H1 (cell line): ENCODE results near the gene ADORA1. TPM values are rescaled to one million over a fixed set of nuclear protein-coding genes. Genes with fewer than 3 reads are reported as not detected.

ENCODE experiments used
- CTCF ChIA-PET: fragments of 300-600 bp; sonication (Branson Sonifier 250); formaldehyde crosslinking; loops from one replicate; lab custom pipeline; 2021; ENCODE audit not compliant: partially characterized antibody; lab: Charles Lee
- POLR2A ChIA-PET: fragments of 300-600 bp; sonication (Branson Sonifier 250); formaldehyde crosslinking; loops from one replicate; lab custom pipeline; 2021; ENCODE audit warnings: inconsistent platforms; ENCODE audit not compliant: partially characterized antibody; lab: Charles Lee
- DNase-seq, 2 experiments: peaks; one replicate each; pipeline versions ENCODE4 v3.0.0 to v3.0.0-alpha.2; 2010 to 2022; ENCODE audit warnings: low spot score in 2 of 2, low read depth in 1 of 2, mixed read lengths in 1 of 2
- FAIRE-seq: peaks from 2 replicates; lab custom pipeline; 2011; peaks lifted over from hg19 to GRCh38; lab: Jason Lieb, UNC
- H2AFZ ChIP-seq: 2 replicates; pipeline ENCODE4 v1.8.1; 2012; ENCODE audit warnings: low read length, inconsistent platforms
- H2AK5ac ChIP-seq: 2 replicates; pipeline ENCODE4 v1.6.1; 2013; ENCODE audit warnings: low read depth, low read length
- H2BK120ac ChIP-seq: replicated peaks from 2 replicates; pipeline ENCODE3; 2013; ENCODE audit warnings: low read depth, low read length, inconsistent platforms
- H2BK12ac ChIP-seq: 2 replicates; pipeline ENCODE4 v1.6.1; 2013; ENCODE audit warnings: low read depth, low read length
- H2BK15ac ChIP-seq: 2 replicates; pipeline ENCODE4 v1.6.1; 2013; ENCODE audit warnings: low read length
- H2BK20ac ChIP-seq: 2 replicates; pipeline ENCODE4 v1.6.1; 2013; ENCODE audit warnings: low read length
- H2BK5ac ChIP-seq: 2 replicates; pipeline ENCODE4 v1.6.1; 2013; ENCODE audit warnings: low read depth, low read length
- H3K14ac ChIP-seq: 2 replicates; pipeline ENCODE4 v1.6.1; 2013; ENCODE audit warnings: inconsistent platforms; ENCODE audit not compliant: insufficient read length
- H3K18ac ChIP-seq: 2 replicates; pipeline ENCODE4 v1.6.1; 2013; ENCODE audit warnings: low read length; ENCODE audit errors: extremely low read depth
- H3K23ac ChIP-seq: 2 replicates; pipeline ENCODE4 v1.6.1; 2013; ENCODE audit warnings: inconsistent platforms; ENCODE audit not compliant: insufficient read length
- H3K23me2 ChIP-seq: 2 replicates; pipeline ENCODE4 v1.6.1; 2013; ENCODE audit warnings: low read depth, low read length
- H3K27ac ChIP-seq: 2 replicates; pipeline ENCODE4 v1.6.1; 2011; ENCODE audit warnings: low read depth, low read length, inconsistent platforms
- H3K27me3 ChIP-seq, 4 experiments: replicated peaks in 1 of 4; 1 replicate in 1 of 4; 2 replicates in 3 of 4; pipeline versions ENCODE4 v1.6.1 to v1.8.1; 2011 to 2013; ENCODE audit warnings: low read length in 3 of 4, mild to moderate bottlenecking in 3 of 4, inconsistent platforms in 2 of 4, mixed read lengths in 2 of 4, moderate library complexity in 1 of 4; ENCODE audit not compliant: control insufficient read depth in 3 of 4, insufficient read depth in 3 of 4; ENCODE audit errors: extremely low read depth in 1 of 4
- H3K36me3 ChIP-seq, 4 experiments: 2 replicates each; pipeline versions ENCODE4 v1.6.1 to v1.8.1; 2011 to 2013; ENCODE audit warnings: mild to moderate bottlenecking in 4 of 4, low read length in 3 of 4, moderate library complexity in 2 of 4, control low read depth in 1 of 4, inconsistent platforms in 1 of 4; ENCODE audit not compliant: insufficient read depth in 4 of 4, control insufficient read depth in 2 of 4
- H3K4ac ChIP-seq: replicated peaks from 2 replicates; pipeline ENCODE3; 2013; ENCODE audit warnings: low read length, low read depth, mixed read lengths, inconsistent platforms; ENCODE audit not compliant: insufficient read length
- H3K4me1 ChIP-seq, 4 experiments: replicated peaks in 1 of 4; 1 replicate in 1 of 4; 2 replicates in 3 of 4; pipeline versions ENCODE4 v1.6.1 to v1.8.1; 2011 to 2013; ENCODE audit warnings: low read length in 3 of 4, inconsistent platforms in 2 of 4, mixed read lengths in 1 of 4; ENCODE audit not compliant: insufficient read depth in 4 of 4, control insufficient read depth in 3 of 4
- H3K4me2 ChIP-seq, 2 experiments: 2 replicates each; pipeline versions ENCODE4 v1.6.1 to v1.8.1; 2011 to 2013; ENCODE audit warnings: low read depth in 2 of 2, low read length in 2 of 2, control low read depth in 1 of 2, inconsistent platforms in 1 of 2, mild to moderate bottlenecking in 1 of 2; ENCODE audit not compliant: insufficient read depth in 1 of 2
- H3K4me3 ChIP-seq, 4 experiments: fragments of 200-600, 300-600 bp in 1 of 4; sonication (generic), shearing (Covaris generic), sonication (Bioruptor Twin) in 1 of 4; 2 replicates each; pipeline versions ENCODE4 v1.5.1 to v1.8.1; 2011 to 2016; ENCODE audit warnings: low read length in 4 of 4, low read depth in 3 of 4, control low read depth in 2 of 4, inconsistent platforms in 2 of 4, mild to moderate bottlenecking in 2 of 4, mixed read lengths in 1 of 4, moderate library complexity in 1 of 4; ENCODE audit not compliant: insufficient read depth in 2 of 4; ENCODE audit errors: extremely low read depth in 1 of 4
- H3K56ac ChIP-seq: replicated peaks from 2 replicates; pipeline ENCODE3; 2013; ENCODE audit warnings: low read depth, mild to moderate bottlenecking, mixed read lengths, low read length, inconsistent platforms; ENCODE audit not compliant: insufficient read length
- H3K79me1 ChIP-seq: 2 replicates; pipeline ENCODE4 v1.6.1; 2013; ENCODE audit warnings: low read depth, low read length, control low read depth
- H3K79me2 ChIP-seq, 2 experiments: 2 replicates each; pipeline versions ENCODE4 v1.6.1 to v1.8.1; 2012 to 2013; ENCODE audit warnings: low read length in 2 of 2, mild to moderate bottlenecking in 2 of 2, inconsistent platforms in 1 of 2; ENCODE audit not compliant: insufficient read depth in 2 of 2, control insufficient read depth in 1 of 2
- H3K9ac ChIP-seq, 4 experiments: replicated peaks in 1 of 4; 1 replicate in 1 of 4; 2 replicates in 3 of 4; pipeline versions ENCODE4 v1.6.1 to v1.8.1; 2011 to 2013; ENCODE audit warnings: low read depth in 3 of 4, low read length in 3 of 4, control low read depth in 2 of 4, mild to moderate bottlenecking in 2 of 4, moderate library complexity in 2 of 4, inconsistent platforms in 1 of 4; ENCODE audit errors: extremely low read depth in 1 of 4
- H3K9me3 ChIP-seq, 2 experiments: 2 replicates each; pipeline versions ENCODE4 v1.6.1 to v1.8.1; 2012 to 2013; ENCODE audit warnings: mild to moderate bottlenecking in 2 of 2, moderate library complexity in 2 of 2, control low read depth in 1 of 2, inconsistent platforms in 1 of 2, low read depth in 1 of 2, low read length in 1 of 2, mixed read lengths in 1 of 2; ENCODE audit not compliant: insufficient read depth in 2 of 2
- H4K20me1 ChIP-seq, 2 experiments: replicated peaks in 1 of 2; 2 replicates each; pipeline versions ENCODE3 to v1.8.1; 2011 to 2013; ENCODE audit warnings: inconsistent platforms in 2 of 2, low read length in 2 of 2, mild to moderate bottlenecking in 1 of 2; ENCODE audit not compliant: insufficient read depth in 2 of 2, control insufficient read depth in 1 of 2
- H4K5ac ChIP-seq: 2 replicates; pipeline ENCODE4 v1.6.1; 2013; ENCODE audit warnings: low read length, low read depth, mixed read lengths, inconsistent platforms; ENCODE audit not compliant: insufficient read length
- H4K8ac ChIP-seq: 2 replicates; pipeline ENCODE4 v1.8.0; 2013; ENCODE audit warnings: mild to moderate bottlenecking, moderate library complexity, low read length, inconsistent platforms; ENCODE audit not compliant: insufficient read depth; ENCODE audit errors: extremely low read depth
- H4K91ac ChIP-seq: replicated peaks from 2 replicates; pipeline ENCODE3; 2013; ENCODE audit warnings: low read length, mixed read lengths, inconsistent platforms; ENCODE audit not compliant: insufficient read length
- ATF2 ChIP-seq: IDR thresholded peaks from 2 replicates; pipeline ENCODE4 v1.6.1; 2012; ENCODE audit warnings: low read length, inconsistent platforms
- CHD2 ChIP-seq: IDR thresholded peaks from 2 replicates; pipeline ENCODE4 v1.6.1; 2012; ENCODE audit warnings: low read length, improper control_type of control experiment
- CREB1 ChIP-seq: IDR thresholded peaks from 2 replicates; pipeline ENCODE4 v1.6.1; 2012; ENCODE audit warnings: inconsistent platforms
- CTBP2 ChIP-seq: IDR thresholded peaks from 2 replicates; pipeline ENCODE4 v1.7.0; 2011; ENCODE audit warnings: borderline replicate concordance, mild to moderate bottlenecking, moderate library complexity, mixed read lengths, low read length; ENCODE audit not compliant: insufficient read depth, insufficient read length
- E2F6 ChIP-seq: IDR thresholded peaks from 2 replicates; pipeline ENCODE4 v1.6.1; 2012; ENCODE audit warnings: inconsistent platforms
- EZH2 ChIP-seq: fragments of 200-600 bp; sonication (generic); IDR thresholded peaks from 2 replicates; pipeline ENCODE4 v1.7.1; 2012; ENCODE audit warnings: low read depth, mild to moderate bottlenecking, moderate library complexity, low read length, inconsistent platforms; ENCODE audit not compliant: severe bottlenecking
- RBBP5 ChIP-seq: IDR thresholded peaks from 2 replicates; pipeline ENCODE4 v1.7.1; 2012; ENCODE audit warnings: low read depth, mild to moderate bottlenecking, inconsistent platforms, low read length, moderate library complexity, borderline replicate concordance
- RNF2 ChIP-seq: fragments of 200-900, 300-1000 bp; sonication (generic); IDR thresholded peaks from 2 replicates; pipeline ENCODE4 v1.7.1; 2016; ENCODE audit warnings: borderline replicate concordance, low read depth, mild to moderate bottlenecking, antibody characterized with exemption, low read length; ENCODE audit not compliant: poor library complexity, severe bottlenecking; ENCODE audit errors: missing control alignments
- SRF ChIP-seq: IDR thresholded peaks from 2 replicates; pipeline ENCODE4 v1.6.1; 2011; ENCODE audit warnings: mild to moderate bottlenecking, low read depth, low read length, moderate library complexity
- TAF7 ChIP-seq: optimal IDR thresholded peaks from 2 replicates; pipeline ENCODE3; 2011; ENCODE audit warnings: low read depth, mild to moderate bottlenecking, inconsistent platforms, low read length, moderate library complexity, borderline replicate concordance
- TCF12 ChIP-seq: IDR thresholded peaks from 2 replicates; pipeline ENCODE4 v1.6.1; 2011; ENCODE audit warnings: low read depth, mild to moderate bottlenecking, low read length
- TEAD4 ChIP-seq: IDR thresholded peaks from 2 replicates; pipeline ENCODE4 v1.6.1; 2012; ENCODE audit warnings: low read depth, low read length, inconsistent platforms, mixed read lengths
- polyA plus RNA-seq, 7 experiments: library from polyadenylated mRNA; depleted of rRNA in 3 of 7; stranded (reverse) in 5 of 7; unstranded in 2 of 7; fragments of >200 nt in 5 of 7; fragments of 200-250 nt in 2 of 7; gene quantifications; 1 replicate in 5 of 7; 2 replicates in 1 of 7; 4 replicates in 1 of 7; pipeline versions ENCODE4 v1.2.1 to v1.2.3, GENCODE V29; 2011 to 2013; ENCODE audit warnings: missing spikeins in 2 of 7, mixed read lengths in 2 of 7
- total RNA-seq: library from RNA; stranded (reverse); fragmentation: NEBNext Ultra II Directional; extraction: Animal tissue kit (Norgen Biotek cat#: 25700); gene quantifications from 2 replicates; pipeline ENCODE4 v1.2.1, GENCODE V29; 2021

ADORA1 gene
- total and polyA plus RNA-seq, 2 of the 8 experiments (the other 6 are each of a cell fraction or from before 2014, with no cell fraction given) = 3.3 to 6.7 TPM

GRCh38 chr1:203210988-203211387 is 83.5 kb downstream of the ADORA1 start:
- H3K9ac ChIP-seq = no peak overlapping the region
- H3K4me3 ChIP-seq = no peak overlapping the region
- no peak for FAIRE-seq
- peaks cover 0 to 7% (median 3%) of the 10 kb centered on the region in 4 experiments; a peak in 6 of 7 replicates for H3K4me1 ChIP-seq
- no peak overlapping the region for H2AK5ac ChIP-seq
- POLR2A ChIA-PET = no interaction called here
- H3K27me3 ChIP-seq = no peaks in the 10 kb centered on the region
- H4K8ac ChIP-seq = no peak overlapping the region
- no peaks in the 10 kb centered on the region for H4K20me1 ChIP-seq
- H3K23ac ChIP-seq = no peak overlapping the region
- H3K56ac ChIP-seq = no peak overlapping the region
- H2AFZ ChIP-seq = no peak overlapping the region
- no peaks in the 10 kb centered on the region for H3K79me1 ChIP-seq
- no peak overlapping the region for H3K14ac ChIP-seq
- DNase-seq = no peak
- H3K23me2 ChIP-seq = no peaks in the 10 kb centered on the region
- no peak overlapping the region for H2BK120ac ChIP-seq
- no peaks in the 10 kb centered on the region for H3K36me3 ChIP-seq
- H2BK15ac ChIP-seq = no peak overlapping the region
- no peak overlapping the region for H4K91ac ChIP-seq
- CTCF ChIA-PET = interaction anchor here (1.4 to 18.1 kb wide), 7 partner anchors 32 to 168 kb away, joined by 3 to 479 read pairs (median 96); partner anchors contain the start of genes ADORA1 and MYOG
- no peak overlapping the region for H3K27ac ChIP-seq
- H2BK20ac ChIP-seq = no peak overlapping the region
- no peak overlapping the region for H4K5ac ChIP-seq
- H2BK5ac ChIP-seq = no peak overlapping the region
- no peaks in the 10 kb centered on the region for H3K79me2 ChIP-seq
- no peak overlapping the region for H3K4me2 ChIP-seq
- no peaks in the 10 kb centered on the region for H3K9me3 ChIP-seq
- no peak overlapping the region for H2BK12ac ChIP-seq
- no peak overlapping the region for H3K4ac ChIP-seq
- H3K18ac ChIP-seq = no peak overlapping the region
- TF ChIP-seq EZH2 = no peak
- TF ChIP-seq SRF = no peak
- no peak for TF ChIP-seq E2F6
- TF ChIP-seq TAF7 = no peak
- TF ChIP-seq RBBP5 = no peak
- TF ChIP-seq CHD2 = no peak
- no peak for TF ChIP-seq TEAD4
- no peak for TF ChIP-seq TCF12
- no peak for TF ChIP-seq CREB1
- no peak for TF ChIP-seq CTBP2
- no peak for TF ChIP-seq ATF2
- TF ChIP-seq RNF2 = no peak
